HG02798 (cell line): ENCODE measurements around the gene MPZL2.
"Not testable (repeated sequence)": the region's sequence is repeated elsewhere in the genome, so short reads cannot be mapped to it uniquely, and the experiment has no call there.

ENCODE experiments used
- ATAC-seq: cut with Tn5 transposase; IDR thresholded peaks from one replicate; pipeline ENCODE4 v1.9.1; 2021; ENCODE audit warnings: mild to moderate bottlenecking; ENCODE audit not compliant: unreplicated experiment, poor library complexity

The MPZL2 gene

GRCh38 chr11:118263695-118264568 is at the start of gene MPZL2:
Gene MPZL2 (minus strand): TSS chr11:118264297. CDS start chr11:118264153, 144 bp downstream.
- ATAC-seq, result no peak

GRCh38 chr11:118313242-118313641 is 49.1 kb upstream of the MPZL2 start:
- no peak for ATAC-seq

GRCh38 chr11:118312328-118312727 is 48.2 kb upstream of the MPZL2 start:
- ATAC-seq, result no peak

- no peak for ATAC-seq
Observed at GRCh38 chr11:118311518-118311917, 47.4 kb upstream of the MPZL2 start.

- no peak for ATAC-seq
Observed at GRCh38 chr11:118310781-118311485, 46.8 kb upstream of the MPZL2 start.

- ATAC-seq, result no peak
Observed at GRCh38 chr11:118310271-118310670, 46.2 kb upstream of the MPZL2 start.

- not testable (repeated sequence) for ATAC-seq
Observed at GRCh38 chr11:118308995-118309528, 45.0 kb upstream of the MPZL2 start.

GRCh38 chr11:118306556-118306955 is 42.5 kb upstream of the MPZL2 start:
- ATAC-seq, result no peak

- no peak for ATAC-seq
Observed at GRCh38 chr11:118305726-118306125, 41.6 kb upstream of the MPZL2 start.

GRCh38 chr11:118304568-118305248 is 40.6 kb upstream of the MPZL2 start, which contains the start of gene CD3E:
Gene CD3E (plus strand): TSS chr11:118304730. CDS start chr11:118304953, 223 bp downstream.
- no peak for ATAC-seq

- ATAC-seq, result no peak
Observed at GRCh38 chr11:118304227-118304567, 40.1 kb upstream of the MPZL2 start.

GRCh38 chr11:118301600-118302195 is 37.6 kb upstream of the MPZL2 start:
- no peak for ATAC-seq

- no peak for ATAC-seq
Observed at GRCh38 chr11:118295815-118296454, 31.8 kb upstream of the MPZL2 start.

- no peak for ATAC-seq
Observed at GRCh38 chr11:118295199-118295598, 31.1 kb upstream of the MPZL2 start.

GRCh38 chr11:118294053-118294452 is 30.0 kb upstream of the MPZL2 start:
- no peak for ATAC-seq

- no peak for ATAC-seq
Observed at GRCh38 chr11:118291477-118292135, 27.5 kb upstream of the MPZL2 start.

GRCh38 chr11:118290923-118291322 is 26.8 kb upstream of the MPZL2 start:
- no peak for ATAC-seq

- ATAC-seq, result no peak
Observed at GRCh38 chr11:118289401-118289800, 25.3 kb upstream of the MPZL2 start.

GRCh38 chr11:118287006-118287405 is 22.9 kb upstream of the MPZL2 start:
- no peak for ATAC-seq
